Stimulated activated CD4-positive, alpha-beta T cell treated with anti-CD3 and anti-CD28 coated beads, Interleukin-2, amount 100 ng/mL, for 48 hours (primary cell): ENCODE results near the gene BCL2.
A peak's percentile ranks its signal among the peaks of the same experiment; 100 is the strongest.
"Not testable (repeated sequence)": the region's sequence is repeated elsewhere in the genome, so short reads cannot be mapped to it uniquely, and the experiment has no call there.

ENCODE experiments used
- DNase-seq, 2 donors: peaks; one replicate each; pipeline ENCODE4 v3.0.0-alpha.2; 2020

Gene BCL2

GRCh38 chr18:63257453-63257852 lies 62.1 kb downstream of the BCL2 start:
- no peak for DNase-seq

- DNase-seq, result no peak
Observed at GRCh38 chr18:63255435-63255834, 64.1 kb downstream of the BCL2 start.

- no peak for DNase-seq
Observed at GRCh38 chr18:63254716-63255399, 64.7 kb downstream of the BCL2 start.

- DNase-seq, result no peak
Observed at GRCh38 chr18:63253428-63254372, 65.9 kb downstream of the BCL2 start.

GRCh38 chr18:63253014-63253413 lies 66.6 kb downstream of the BCL2 start:
- no peak for DNase-seq

GRCh38 chr18:63249771-63250170 lies 69.8 kb downstream of the BCL2 start:
- no peak for DNase-seq

- DNase-seq, result no peak
Observed at GRCh38 chr18:63247926-63248325, 71.6 kb downstream of the BCL2 start.

GRCh38 chr18:63247506-63247905 lies 72.1 kb downstream of the BCL2 start:
- no peak for DNase-seq

GRCh38 chr18:63245600-63245999 lies 74.0 kb downstream of the BCL2 start:
- DNase-seq, result no peak

GRCh38 chr18:63244607-63245006 lies 75.0 kb downstream of the BCL2 start:
- no peak for DNase-seq

GRCh38 chr18:63241760-63242159 lies 77.8 kb downstream of the BCL2 start:
- no peak for DNase-seq

- no peak for DNase-seq
Observed at GRCh38 chr18:63241317-63241712, 78.3 kb downstream of the BCL2 start.

GRCh38 chr18:63240531-63241316 lies 78.8 kb downstream of the BCL2 start:
- DNase-seq, result no peak

GRCh38 chr18:63238693-63239075 lies 80.9 kb downstream of the BCL2 start:
- no peak for DNase-seq

GRCh38 chr18:63237881-63238692 lies 81.5 kb downstream of the BCL2 start:
- DNase-seq, result no peak

- no peak for DNase-seq
Observed at GRCh38 chr18:63236921-63237846, 82.4 kb downstream of the BCL2 start.

- no peak for DNase-seq
Observed at GRCh38 chr18:63236406-63236805, 83.2 kb downstream of the BCL2 start.

GRCh38 chr18:63235920-63236319 lies 83.6 kb downstream of the BCL2 start:
- DNase-seq, result not testable (repeated sequence)

GRCh38 chr18:63234841-63235240 lies 84.7 kb downstream of the BCL2 start:
- DNase-seq, result no peak

GRCh38 chr18:63234432-63234831 lies 85.1 kb downstream of the BCL2 start:
- no peak for DNase-seq

GRCh38 chr18:63233334-63233733 lies 86.2 kb downstream of the BCL2 start:
- DNase-seq, result peak in 1 of 2 donors; percentile 25
